HCT116 (cell line): ENCODE results near the gene RPL34. TPM values are rescaled to one million over a fixed set of nuclear protein-coding genes. Genes with fewer than 3 reads are reported as not detected.

Experiments
- ATAC-seq: fragments of 200-7000 bp; cut with Tn5 transposase; 2 replicates; pipeline ENCODE4 v1.9.1; 2020; ENCODE audit warnings: mild to moderate bottlenecking, moderate library complexity
- BruUV-seq: library from RNA; stranded (reverse); fragments of 400-500 nt; replicated peaks from 2 replicates; lab custom pipeline; 2021; lab: Mats Ljungman, UMichigan
- CTCF ChIA-PET: fragments of 300-600 bp; sonication (Branson Sonifier 250); formaldehyde crosslinking; loops from one replicate; lab custom pipeline; 2021; ENCODE audit warnings: antibody characterized with exemption; lab: Charles Lee
- POLR2A ChIA-PET: fragments of 300-600, 350-600 bp; sonication (Branson Sonifier 250); formaldehyde crosslinking; loops from one replicate; lab custom pipeline; 2021; ENCODE audit warnings: antibody characterized with exemption; lab: Charles Lee
- RAD21 ChIA-PET, 2 experiments: fragments of 300-600 bp; sonication (Branson Sonifier 250); formaldehyde crosslinking; loops; one replicate each; lab custom pipeline; 2023; ENCODE audit warnings: low total read pairs in 2 of 2; ENCODE audit not compliant: uncharacterized antibody in 2 of 2, unreplicated experiment in 2 of 2, low non-redundant PET in 1 of 2; lab: Charles Lee
- DNase-seq: peaks from one replicate; pipeline ENCODE4 v3.0.0-alpha.2; 2010; ENCODE audit warnings: low read depth, low spot score
- H2AFZ ChIP-seq: fragments of 200-600 bp; shearing (Covaris generic), sonication (generic); 2 replicates; pipeline ENCODE4 v1.6.1; 2017; ENCODE audit warnings: low read depth, mixed run types, mixed read lengths, antibody characterized with exemption, low read length; ENCODE audit not compliant: poor library complexity, severe bottlenecking
- H3K27ac ChIP-seq: 2 replicates; pipeline ENCODE4 v1.5.1; 2012; ENCODE audit warnings: low read depth, low read length
- H3K27me3 ChIP-seq: fragments of 200-600 bp; sonication (generic); 2 replicates; pipeline ENCODE4 v1.6.1; 2016; ENCODE audit warnings: mixed run types, low read length, mixed read lengths; ENCODE audit not compliant: insufficient read depth
- H3K36me3 ChIP-seq, 2 experiments: fragments of 200-500 bp in 1 of 2; fragments of 200-600 bp in 1 of 2; sonication (Bioruptor generic) in 1 of 2; sonication (generic) in 1 of 2; 2 replicates each; pipeline versions ENCODE4 v1.5.1 to v1.6.1; 2014 to 2016; ENCODE audit warnings: low read length in 2 of 2, inconsistent platforms in 1 of 2, mixed read lengths in 1 of 2, mixed run types in 1 of 2; ENCODE audit not compliant: insufficient read depth in 2 of 2, control insufficient read depth in 1 of 2
- H3K4me1 ChIP-seq, 2 experiments: fragments of 200-600 bp in 1 of 2; sonication (generic) in 1 of 2; 2 replicates each; pipeline versions ENCODE4 v1.5.1 to v1.6.1; 2012 to 2017; ENCODE audit warnings: low read length in 2 of 2, inconsistent platforms in 1 of 2, mild to moderate bottlenecking in 1 of 2, mixed read lengths in 1 of 2, mixed run types in 1 of 2, moderate library complexity in 1 of 2; ENCODE audit not compliant: insufficient read depth in 2 of 2, control insufficient read depth in 1 of 2
- H3K4me2 ChIP-seq: fragments of 200-600 bp; sonication (generic); 2 replicates; pipeline ENCODE4 v1.6.1; 2017; ENCODE audit warnings: mixed run types, low read length, mixed read lengths
- H3K4me3 ChIP-seq, 2 experiments: fragments of 200-600 bp in 1 of 2; sonication (generic) in 1 of 2; replicated peaks in 1 of 2; 2 replicates each; pipeline ENCODE4 v1.5.1; 2011 to 2016; ENCODE audit warnings: low read length in 2 of 2, control low read depth in 1 of 2, low read depth in 1 of 2, mild to moderate bottlenecking in 1 of 2, mixed read lengths in 1 of 2, mixed run types in 1 of 2
- H3K79me2 ChIP-seq: fragments of 200-600 bp; sonication (generic); 2 replicates; pipeline ENCODE4 v1.6.1; 2017; ENCODE audit warnings: mild to moderate bottlenecking, mixed run types, low read length, moderate library complexity, mixed read lengths; ENCODE audit not compliant: insufficient read depth
- H3K9ac ChIP-seq: fragments of 200-600 bp; sonication (generic); 2 replicates; pipeline ENCODE4 v1.6.1; 2016; ENCODE audit warnings: low read length, mixed read lengths
- H3K9me2 ChIP-seq: fragments of 200-600 bp; sonication (generic), shearing (Covaris generic); 2 replicates; pipeline ENCODE4 v1.6.1; 2017; ENCODE audit warnings: mixed run types, mild to moderate bottlenecking, moderate library complexity; ENCODE audit not compliant: insufficient read depth
- H3K9me3 ChIP-seq, 2 experiments: fragments of 200-500 bp in 1 of 2; fragments of 200-600 bp in 1 of 2; sonication (Bioruptor generic) in 1 of 2; sonication (generic) in 1 of 2; 2 replicates each; pipeline ENCODE4 v1.6.1; 2014 to 2017; ENCODE audit warnings: low read length in 2 of 2, mixed read lengths in 2 of 2, inconsistent platforms in 1 of 2, low read depth in 1 of 2, mild to moderate bottlenecking in 1 of 2, mixed run types in 1 of 2, moderate library complexity in 1 of 2; ENCODE audit not compliant: control insufficient read depth in 1 of 2, insufficient read depth in 1 of 2
- H4K20me1 ChIP-seq: fragments of 200-600 bp; sonication (generic), shearing (Covaris generic); 2 replicates; pipeline ENCODE4 v1.6.1; 2017; ENCODE audit warnings: mixed run types, mild to moderate bottlenecking, moderate library complexity; ENCODE audit not compliant: insufficient read depth
- ATF3 ChIP-seq: IDR thresholded peaks from 2 replicates; pipeline ENCODE4 v1.6.1; 2012
- CTCF ChIP-seq, 3 experiments: fragments of 200-600 bp in 1 of 3; sonication (generic) in 1 of 3; IDR thresholded peaks in 2 of 3; conservative IDR thresholded peaks in 1 of 3; 2 replicates each; pipeline ENCODE4 v1.5.1; 2012 to 2017; ENCODE audit warnings: low read depth in 2 of 3, low read length in 2 of 3, antibody characterized with exemption in 1 of 3, borderline replicate concordance in 1 of 3, control low read depth in 1 of 3, mild to moderate bottlenecking in 1 of 3, mixed read lengths in 1 of 3, mixed run types in 1 of 3, moderate library complexity in 1 of 3; ENCODE audit not compliant: insufficient read depth in 1 of 3
- EZH2 ChIP-seq: fragments of 200-600 bp; sonication (generic); IDR thresholded peaks from 2 replicates; pipeline ENCODE4 v1.6.1; 2017; ENCODE audit warnings: antibody characterized with exemption, mixed run types
- FOSL1 ChIP-seq: IDR thresholded peaks from 2 replicates; pipeline ENCODE4 v1.6.1; 2012; ENCODE audit warnings: low read depth
- JUND ChIP-seq: IDR thresholded peaks from 2 replicates; pipeline ENCODE4 v1.6.1; 2012
- MAX ChIP-seq: IDR thresholded peaks from 2 replicates; pipeline ENCODE4 v1.6.1; 2012
- POLR2A ChIP-seq: IDR thresholded peaks from 2 replicates; pipeline ENCODE4 v1.7.0; 2011; ENCODE audit warnings: borderline replicate concordance; ENCODE audit not compliant: insufficient read depth, insufficient read length; ENCODE audit errors: extremely low read depth
- POLR2AphosphoS5 ChIP-seq: IDR thresholded peaks from 2 replicates; pipeline ENCODE4 v1.6.1; 2011; ENCODE audit warnings: mild to moderate bottlenecking, low read depth, low read length, moderate library complexity
- SIN3A ChIP-seq: IDR thresholded peaks from 2 replicates; pipeline ENCODE4 v1.6.1; 2012; ENCODE audit warnings: low read depth
- SP1 ChIP-seq: IDR thresholded peaks from 2 replicates; pipeline ENCODE4 v1.6.1; 2012; ENCODE audit warnings: low read depth
- SRF ChIP-seq: IDR thresholded peaks from 2 replicates; pipeline ENCODE4 v1.6.1; 2012; ENCODE audit warnings: low read depth
- TCF7L2 ChIP-seq: IDR thresholded peaks from 2 replicates; pipeline ENCODE4 v1.7.0; 2011; ENCODE audit warnings: borderline replicate concordance, inconsistent platforms; ENCODE audit not compliant: insufficient read depth, insufficient read length; ENCODE audit errors: extremely low read depth
- YY1 ChIP-seq: IDR thresholded peaks from 2 replicates; pipeline ENCODE4 v1.6.1; 2011; ENCODE audit warnings: low read length, low read depth, moderate library complexity, mild to moderate bottlenecking; ENCODE audit not compliant: insufficient replicate concordance; ENCODE audit errors: extremely low read depth
- ZBTB33 ChIP-seq: IDR thresholded peaks from 2 replicates; pipeline ENCODE4 v1.6.1; 2011; ENCODE audit warnings: mild to moderate bottlenecking, low read length, moderate library complexity; ENCODE audit not compliant: insufficient replicate concordance; ENCODE audit errors: extremely low read depth
- intact Hi-C: fragments of 100-400 bp; cut with micrococcal nuclease; formaldehyde crosslinking; loops from 2 replicates; pipeline ENCODE4 v1.10.0; 2022
- total RNA-seq: library from RNA; stranded (reverse); gene quantifications from one replicate; pipeline ENCODE4 v1.2.1, GENCODE V29; 2021; ENCODE audit not compliant: unreplicated experiment

The RPL34 gene
- total RNA-seq, 1 experiment from 2014 or later = 1,359 TPM

- no peaks in the 10 kb centered on the region for H3K79me2 ChIP-seq
- H3K9ac ChIP-seq = no peak overlapping the region
- no peaks in the 10 kb centered on the region for H3K4me1 ChIP-seq
- no peaks in the 10 kb centered on the region for H3K27me3 ChIP-seq
- no peak for TF ChIP-seq SRF
- no peak for TF ChIP-seq EZH2
- no peak for TF ChIP-seq JUND
- TF ChIP-seq POLR2AphosphoS5 = no peak
- no peak for TF ChIP-seq MAX
- TF ChIP-seq SIN3A = no peak
- TF ChIP-seq FOSL1 = no peak
- TF ChIP-seq CTCF (IDR thresholded peaks at IDR 0.05 in 2 of 3, conservative IDR thresholded peaks at IDR 0.05 in 1 of 3; ENCODE audit: borderline replicate concordance in 1 of 3, insufficient read depth in 1 of 3, low read depth in 2 of 3, low read length in 2 of 3) = no peak
- TF ChIP-seq ATF3 = no peak
- no peak for TF ChIP-seq ZBTB33
- TF ChIP-seq TCF7L2 = no peak
- no peak for TF ChIP-seq SP1
- no peak for TF ChIP-seq YY1
- TF ChIP-seq POLR2A = no peak
- no TSS peak for BruUV-seq
- ATAC-seq (no peak), DNase-seq (no peak)
- H3K36me3 ChIP-seq = no peaks in the 10 kb centered on the region
- no peaks in the 10 kb centered on the region for H4K20me1 ChIP-seq
- H3K9me2 ChIP-seq = no peaks in the 10 kb centered on the region
- ChIA-PET POLR2A (no interaction called here), CTCF (interaction anchor here (3.2 kb wide), 1 partner anchor 9 kb away, joined by 12 read pairs; no protein-coding TSS in a partner anchor), RAD21 (no interaction called here)
- no peaks in the 10 kb centered on the region for H3K9me3 ChIP-seq
- H2AFZ ChIP-seq = no peak overlapping the region
- H3K4me3 ChIP-seq = no peak overlapping the region
- intact Hi-C loops = no loop called here
- H3K27ac ChIP-seq = no peak overlapping the region
- no peak overlapping the region for H3K4me2 ChIP-seq
Observed at GRCh38 chr4:108581083-108581482, 39.3 kb upstream of the RPL34 start.
